A549 (cell line): Measurements from ENCODE around the gene TSC22D1. TPM values are rescaled to one million over a fixed set of nuclear protein-coding genes. Genes with fewer than 3 reads are reported as not detected.

ENCODE experiments used
- ATAC-seq, 2 experiments: fragments of 200-7000 bp in 1 of 2; fragments of >200 bp in 1 of 2; cut with Nextera tagmentation in 1 of 2; cut with Tn5 transposase in 1 of 2; 3 replicates each; pipeline versions ENCODE4 v1.8.0 to v1.9.1; 2018 to 2020; ENCODE audit warnings: mild to moderate bottlenecking in 1 of 2, moderate library complexity in 1 of 2
- CTCF ChIA-PET: fragments of 300-600 bp; sonication (Branson Sonifier 250); formaldehyde crosslinking; extraction: SDS; loops from one replicate; lab custom pipeline; 2021; ENCODE audit warnings: antibody characterized with exemption, inconsistent platforms; lab: Yijun Ruan, JAX
- POLR2A ChIA-PET: fragments of 350-600 bp; formaldehyde crosslinking; extraction: SDS; loops from one replicate; lab custom pipeline; 2021; ENCODE audit warnings: antibody characterized with exemption, inconsistent platforms; lab: Yijun Ruan, JAX
- DNase-seq, 2 experiments: peaks; one replicate each; pipeline versions ENCODE4 v3.0.0 to v3.0.0-alpha.2; 2011 to 2016; ENCODE audit warnings: low read depth in 1 of 2, low spot score in 1 of 2
- FAIRE-seq: peaks from 2 replicates; lab custom pipeline; 2011; peaks lifted over from hg19 to GRCh38; lab: Jason Lieb, UNC
- H3K27ac ChIP-seq, 2 experiments: fragments of >200 bp; sonication (Bioruptor Twin); formaldehyde crosslinking; 3 replicates each; pipeline ENCODE4 v1.5.1; 2016 to 2017
- H3K4me1 ChIP-seq: fragments of >200 bp; sonication (Bioruptor Twin); formaldehyde crosslinking; 3 replicates; pipeline ENCODE4 v1.6.1; 2016
- H3K4me2 ChIP-seq: fragments of >200 bp; sonication (Bioruptor Twin); formaldehyde crosslinking; 3 replicates; pipeline ENCODE4 v1.6.1; 2016
- H3K4me3 ChIP-seq: fragments of >200 bp; sonication (Bioruptor Twin); formaldehyde crosslinking; 3 replicates; pipeline ENCODE4 v1.5.1; 2016
- H3K9me3 ChIP-seq: fragments of >200 bp; sonication (Bioruptor Twin); formaldehyde crosslinking; 3 replicates; pipeline ENCODE4 v1.6.1; 2016
- CHD2 ChIP-seq: fragments of 150-350 bp; IDR thresholded peaks from 2 replicates; pipeline ENCODE4 v1.6.1; 2014; ENCODE audit warnings: low read length; ENCODE audit not compliant: partially characterized antibody
- EHMT2 ChIP-seq: fragments of 200-600 bp; sonication (generic); IDR thresholded peaks from 2 replicates; pipeline ENCODE4 v1.6.1; 2016; ENCODE audit warnings: antibody characterized with exemption, low read depth, mild to moderate bottlenecking, moderate library complexity
- ESRRA ChIP-seq: fragments of 150-350 bp; IDR thresholded peaks from 2 replicates; pipeline ENCODE4 v1.6.1; 2014; ENCODE audit warnings: mild to moderate bottlenecking, low read length, borderline replicate concordance
- FOSL2 ChIP-seq, 2 experiments: fragments of 450-650 bp in 1 of 2; fragments of >200 bp in 1 of 2; sonication (Bioruptor Twin) in 1 of 2; formaldehyde crosslinking; IDR thresholded peaks; 2 replicates each; pipeline versions ENCODE4 v1.5.0 to v1.6.1; 2016 to 2020; ENCODE audit warnings: mild to moderate bottlenecking in 1 of 2, moderate library complexity in 1 of 2
- GATA3 ChIP-seq: IDR thresholded peaks from 2 replicates; pipeline ENCODE4 v1.6.1; 2012; ENCODE audit warnings: borderline replicate concordance
- HDAC2 ChIP-seq: fragments of 200-600 bp; sonication (generic); IDR thresholded peaks from 2 replicates; pipeline ENCODE4 v1.6.1; 2016
- HOXA7 ChIP-seq: fragments of 250-450 bp; sonication (Bioruptor Pico); IDR thresholded peaks from 2 replicates; pipeline ENCODE4 v1.5.0; 2020; ENCODE audit warnings: mild to moderate bottlenecking, moderate library complexity
- MAZ ChIP-seq: fragments of 150-350 bp; IDR thresholded peaks from 2 replicates; pipeline ENCODE4 v1.6.1; 2014; ENCODE audit warnings: antibody characterized with exemption, low read depth, low read length, borderline replicate concordance
- NPAS2 ChIP-seq: fragments of 250-450 bp; sonication (Bioruptor Pico); IDR thresholded peaks from 2 replicates; pipeline ENCODE4 v1.8.0; 2022; ENCODE audit warnings: mild to moderate bottlenecking, moderate library complexity, borderline replicate concordance
- PHF8 ChIP-seq: fragments of 200-600 bp; sonication (generic); IDR thresholded peaks from 2 replicates; pipeline ENCODE4 v1.6.1; 2016; ENCODE audit warnings: low read depth, mild to moderate bottlenecking, antibody characterized with exemption, moderate library complexity, borderline replicate concordance
- POLR2AphosphoS2 ChIP-seq: conservative IDR thresholded peaks from 2 replicates; pipeline ENCODE4 v1.6.1; 2012; ENCODE audit warnings: low read length, improper control_type of control experiment, inconsistent platforms
- RCOR1 ChIP-seq: fragments of 150-350 bp; IDR thresholded peaks from 2 replicates; pipeline ENCODE4 v1.6.1; 2014; ENCODE audit warnings: antibody characterized with exemption, low read length, low read depth
- RNF2 ChIP-seq: fragments of 200-600 bp; sonication (generic); IDR thresholded peaks from 2 replicates; pipeline ENCODE4 v1.6.1; 2016; ENCODE audit warnings: low read depth, mild to moderate bottlenecking, antibody characterized with exemption, moderate library complexity, borderline replicate concordance
- TFCP2L1 ChIP-seq: fragments of 250-450 bp; sonication (Bioruptor Pico); IDR thresholded peaks from 2 replicates; pipeline ENCODE4 v1.5.0; 2021; ENCODE audit warnings: mild to moderate bottlenecking
- ZC3H11A ChIP-seq: fragments of 450-650 bp; IDR thresholded peaks from 2 replicates; pipeline ENCODE4 v1.6.1; 2014; ENCODE audit warnings: antibody characterized with exemption, mild to moderate bottlenecking
- WGBS: methylation state at CpG from one replicate; pipeline ENCODE4 v1.1.6; 2017; ENCODE audit errors: missing lambda C conversion rate; 5-methylcytosine and 5-hydroxymethylcytosine counted together
- polyA plus RNA-seq, 4 experiments: library from polyadenylated mRNA; depleted of rRNA in 3 of 4; stranded (reverse); fragments of >200 nt; fragmentation: RNase III in 1 of 4; extraction: RNeasy Plus Mini Kit Qiagen cat#74134 plus additional on column Dnase treatment in 1 of 4; gene quantifications; 2 replicates in 3 of 4; 3 replicates in 1 of 4; pipeline ENCODE4 v1.2.3, GENCODE V29; 2011 to 2017
- TF ChIP-seq, protein P1 (sequence below): fragments of 200-600 bp; sonication (generic); IDR thresholded peaks from 2 replicates; pipeline ENCODE4 v1.6.1; 2016; ENCODE audit warnings: antibody characterized with exemption, mild to moderate bottlenecking, moderate library complexity
- TF ChIP-seq, protein P2 (sequence below): fragments of 250-450 bp; sonication (Bioruptor Pico); IDR thresholded peaks from 2 replicates; pipeline ENCODE4 v1.5.0; 2020; ENCODE audit warnings: low read depth, mild to moderate bottlenecking, moderate library complexity
- TF ChIP-seq, protein P3 (sequence below): fragments of 150-350 bp; IDR thresholded peaks from 2 replicates; pipeline ENCODE4 v1.6.1; 2014; ENCODE audit warnings: low read depth, mild to moderate bottlenecking, low read length
- TF ChIP-seq, protein P4 (sequence below): fragments of 250-450 bp; sonication (Bioruptor Pico); IDR thresholded peaks from 2 replicates; pipeline ENCODE4 v1.5.0; 2021; ENCODE audit warnings: mild to moderate bottlenecking, moderate library complexity, borderline replicate concordance
- TF ChIP-seq, protein P5 (sequence below): fragments of >200 bp; sonication (Bioruptor Twin); formaldehyde crosslinking; IDR thresholded peaks from 2 replicates; pipeline ENCODE4 v1.6.1; 2016

TSC22D1 gene
- polyA plus RNA-seq, 2 of the 4 experiments (the other 2 are of a cell fraction): 66.8 to 196 TPM

GRCh38 chr13:44389060-44389666 lies 187.0 kb downstream of the TSC22D1 start:
- CTCF ChIA-PET: no interaction called here
- no peak overlapping the region for H3K4me2 ChIP-seq
- H3K27ac ChIP-seq: no peak overlapping the region; a peak in 1 of 6 replicates
- no peak for TF ChIP-seq MAZ
- TF ChIP-seq ESRRA: no peak
- TF ChIP-seq, protein P1, sequence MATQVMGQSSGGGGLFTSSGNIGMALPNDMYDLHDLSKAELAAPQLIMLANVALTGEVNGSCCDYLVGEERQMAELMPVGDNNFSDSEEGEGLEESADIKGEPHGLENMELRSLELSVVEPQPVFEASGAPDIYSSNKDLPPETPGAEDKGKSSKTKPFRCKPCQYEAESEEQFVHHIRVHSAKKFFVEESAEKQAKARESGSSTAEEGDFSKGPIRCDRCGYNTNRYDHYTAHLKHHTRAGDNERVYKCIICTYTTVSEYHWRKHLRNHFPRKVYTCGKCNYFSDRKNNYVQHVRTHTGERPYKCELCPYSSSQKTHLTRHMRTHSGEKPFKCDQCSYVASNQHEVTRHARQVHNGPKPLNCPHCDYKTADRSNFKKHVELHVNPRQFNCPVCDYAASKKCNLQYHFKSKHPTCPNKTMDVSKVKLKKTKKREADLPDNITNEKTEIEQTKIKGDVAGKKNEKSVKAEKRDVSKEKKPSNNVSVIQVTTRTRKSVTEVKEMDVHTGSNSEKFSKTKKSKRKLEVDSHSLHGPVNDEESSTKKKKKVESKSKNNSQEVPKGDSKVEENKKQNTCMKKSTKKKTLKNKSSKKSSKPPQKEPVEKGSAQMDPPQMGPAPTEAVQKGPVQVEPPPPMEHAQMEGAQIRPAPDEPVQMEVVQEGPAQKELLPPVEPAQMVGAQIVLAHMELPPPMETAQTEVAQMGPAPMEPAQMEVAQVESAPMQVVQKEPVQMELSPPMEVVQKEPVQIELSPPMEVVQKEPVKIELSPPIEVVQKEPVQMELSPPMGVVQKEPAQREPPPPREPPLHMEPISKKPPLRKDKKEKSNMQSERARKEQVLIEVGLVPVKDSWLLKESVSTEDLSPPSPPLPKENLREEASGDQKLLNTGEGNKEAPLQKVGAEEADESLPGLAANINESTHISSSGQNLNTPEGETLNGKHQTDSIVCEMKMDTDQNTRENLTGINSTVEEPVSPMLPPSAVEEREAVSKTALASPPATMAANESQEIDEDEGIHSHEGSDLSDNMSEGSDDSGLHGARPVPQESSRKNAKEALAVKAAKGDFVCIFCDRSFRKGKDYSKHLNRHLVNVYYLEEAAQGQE: no peak
- TF ChIP-seq CHD2: no peak
- TF ChIP-seq, protein P2, sequence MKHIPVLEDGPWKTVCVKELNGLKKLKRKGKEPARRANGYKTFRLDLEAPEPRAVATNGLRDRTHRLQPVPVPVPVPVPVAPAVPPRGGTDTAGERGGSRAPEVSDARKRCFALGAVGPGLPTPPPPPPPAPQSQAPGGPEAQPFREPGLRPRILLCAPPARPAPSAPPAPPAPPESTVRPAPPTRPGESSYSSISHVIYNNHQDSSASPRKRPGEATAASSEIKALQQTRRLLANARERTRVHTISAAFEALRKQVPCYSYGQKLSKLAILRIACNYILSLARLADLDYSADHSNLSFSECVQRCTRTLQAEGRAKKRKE (CRISPR knock-in tag): no peak
- TF ChIP-seq, protein P3, sequence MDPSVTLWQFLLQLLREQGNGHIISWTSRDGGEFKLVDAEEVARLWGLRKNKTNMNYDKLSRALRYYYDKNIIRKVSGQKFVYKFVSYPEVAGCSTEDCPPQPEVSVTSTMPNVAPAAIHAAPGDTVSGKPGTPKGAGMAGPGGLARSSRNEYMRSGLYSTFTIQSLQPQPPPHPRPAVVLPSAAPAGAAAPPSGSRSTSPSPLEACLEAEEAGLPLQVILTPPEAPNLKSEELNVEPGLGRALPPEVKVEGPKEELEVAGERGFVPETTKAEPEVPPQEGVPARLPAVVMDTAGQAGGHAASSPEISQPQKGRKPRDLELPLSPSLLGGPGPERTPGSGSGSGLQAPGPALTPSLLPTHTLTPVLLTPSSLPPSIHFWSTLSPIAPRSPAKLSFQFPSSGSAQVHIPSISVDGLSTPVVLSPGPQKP: no peak
- TF ChIP-seq EHMT2: no peak
- no peak for TF ChIP-seq HDAC2
- TF ChIP-seq RCOR1: no peak
- TF ChIP-seq POLR2AphosphoS2: no peak
- TF ChIP-seq, protein P4, sequence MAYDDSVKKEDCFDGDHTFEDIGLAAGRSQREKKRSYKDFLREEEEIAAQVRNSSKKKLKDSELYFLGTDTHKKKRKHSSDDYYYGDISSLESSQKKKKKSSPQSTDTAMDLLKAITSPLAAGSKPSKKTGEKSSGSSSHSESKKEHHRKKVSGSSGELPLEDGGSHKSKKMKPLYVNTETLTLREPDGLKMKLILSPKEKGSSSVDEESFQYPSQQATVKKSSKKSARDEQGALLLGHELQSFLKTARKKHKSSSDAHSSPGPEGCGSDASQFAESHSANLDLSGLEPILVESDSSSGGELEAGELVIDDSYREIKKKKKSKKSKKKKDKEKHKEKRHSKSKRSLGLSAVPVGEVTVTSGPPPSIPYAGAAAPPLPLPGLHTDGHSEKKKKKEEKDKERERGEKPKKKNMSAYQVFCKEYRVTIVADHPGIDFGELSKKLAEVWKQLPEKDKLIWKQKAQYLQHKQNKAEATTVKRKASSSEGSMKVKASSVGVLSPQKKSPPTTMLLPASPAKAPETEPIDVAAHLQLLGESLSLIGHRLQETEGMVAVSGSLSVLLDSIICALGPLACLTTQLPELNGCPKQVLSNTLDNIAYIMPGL (CRISPR knock-in tag): no peak
- TF ChIP-seq TFCP2L1: no peak
- TF ChIP-seq, all 56 proteins: peak for 0
- H3K4me3 ChIP-seq: no peak overlapping the region
- no peaks in the 10 kb centered on the region for H3K4me1 ChIP-seq
- FAIRE-seq (no peak), DNase-seq (no peak), ATAC-seq (no peak)
- H3K9me3 ChIP-seq: no peaks in the 10 kb centered on the region
- POLR2A ChIA-PET: no interaction called here
- 64% methylated on average over 4 of the region's 4 CpGs for WGBS

DNA sequence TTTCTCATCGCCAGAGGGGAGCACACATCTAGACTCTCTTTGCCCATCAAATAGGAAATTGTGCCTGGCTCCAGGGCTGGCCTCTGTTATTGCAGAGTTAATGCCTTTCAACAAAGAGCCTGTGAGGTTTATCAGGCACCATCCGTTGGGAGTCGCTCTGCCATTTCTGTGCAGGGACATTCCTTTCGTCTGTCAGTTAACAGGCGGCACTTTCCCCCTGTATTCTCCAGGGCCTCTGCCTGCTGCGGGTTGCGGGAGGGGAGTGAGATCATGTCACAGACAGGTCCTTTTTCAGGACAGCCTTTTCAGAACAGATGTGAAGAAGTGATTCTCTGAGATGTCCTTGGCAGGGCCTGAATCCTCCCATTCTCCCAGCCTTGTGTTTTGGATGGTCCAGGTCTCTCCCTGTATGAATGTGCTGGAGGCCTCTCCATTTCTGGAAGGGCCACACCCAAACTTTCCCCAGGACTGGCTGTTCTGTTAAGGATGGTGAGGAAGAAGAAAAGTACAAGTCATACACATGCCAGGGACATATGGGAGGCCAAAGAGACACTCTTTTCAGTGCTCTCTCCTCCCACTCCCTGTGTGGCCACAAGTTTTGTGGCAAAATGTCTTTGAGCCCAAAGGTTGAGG lies 187.6 kb downstream of the TSC22D1 start:
- H3K27ac ChIP-seq: no peak overlapping the region; a peak in 1 of 6 replicates
- WGBS: 92% methylated on average over 6 of the region's 7 CpGs
- TF ChIP-seq, protein P2 (CRISPR knock-in tag): no peak
- TF ChIP-seq FOSL2 (IDR thresholded peaks at IDR 0.05): no peak
- TF ChIP-seq FOSL2 (CRISPR knock-in tag; IDR thresholded peaks at IDR 0.05): no peak
- TF ChIP-seq ZC3H11A: no peak
- no peak for TF ChIP-seq GATA3
- no peak for TF ChIP-seq PHF8
- TF ChIP-seq, protein P5, sequence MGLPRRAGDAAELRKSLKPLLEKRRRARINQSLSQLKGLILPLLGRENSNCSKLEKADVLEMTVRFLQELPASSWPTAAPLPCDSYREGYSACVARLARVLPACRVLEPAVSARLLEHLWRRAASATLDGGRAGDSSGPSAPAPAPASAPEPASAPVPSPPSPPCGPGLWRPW: no peak
- TF ChIP-seq RNF2: no peak
- TF ChIP-seq NPAS2: no peak
- TF ChIP-seq, protein P1: no peak
- no peak for TF ChIP-seq HOXA7 (CRISPR knock-in tag)

More for the DNA sequence above, 187.6 kb downstream of the TSC22D1 start:
- ATAC-seq: no peak
- FAIRE-seq: no peak
- CTCF ChIA-PET: no interaction called here
- no peaks in the 10 kb centered on the region for H3K9me3 ChIP-seq
- H3K4me2 ChIP-seq: no peak overlapping the region
- POLR2A ChIA-PET: no interaction called here
- H3K4me1 ChIP-seq: no peaks in the 10 kb centered on the region
- no peak for DNase-seq
- no peak overlapping the region for H3K4me3 ChIP-seq
